MM.1S (cell line): Measurements from ENCODE around the gene MMS22L.

Experiments
- DNase-seq: peaks from one replicate; pipeline ENCODE4 v3.0.0-alpha.2; 2015
- H2AFZ ChIP-seq: fragments of 300-600 bp; sonication (generic); 2 replicates; pipeline ENCODE4 v1.6.0; 2016; ENCODE audit warnings: antibody characterized with exemption, low read length
- H3F3A ChIP-seq: fragments of 300-600 bp; sonication (generic); 2 replicates; pipeline ENCODE4 v1.6.1; 2016; ENCODE audit warnings: mild to moderate bottlenecking, antibody characterized with exemption, low read length, moderate library complexity, mixed read lengths; ENCODE audit not compliant: insufficient read depth
- H3K27ac ChIP-seq: fragments of 300-600 bp; sonication (generic); 2 replicates; pipeline ENCODE4 v1.5.1; 2016; ENCODE audit warnings: mild to moderate bottlenecking, low read length
- H3K27me3 ChIP-seq: fragments of 300-600 bp; sonication (generic); replicated peaks from 2 replicates; pipeline ENCODE4 v1.6.0; 2016; ENCODE audit warnings: low read length; ENCODE audit not compliant: insufficient read depth
- H3K36me3 ChIP-seq: fragments of 300-600 bp; sonication (generic); replicated peaks from 2 replicates; pipeline ENCODE4 v1.6.1; 2016; ENCODE audit warnings: mild to moderate bottlenecking, low read length, mixed read lengths; ENCODE audit not compliant: insufficient read depth
- H3K4me1 ChIP-seq: fragments of 300-600 bp; sonication (generic); 2 replicates; pipeline ENCODE4 v1.6.1; 2016; ENCODE audit warnings: low read length, mixed read lengths
- H3K4me2 ChIP-seq: fragments of 300-600 bp; sonication (generic); 2 replicates; pipeline ENCODE4 v1.6.0; 2016; ENCODE audit warnings: low read depth, low read length
- H3K4me3 ChIP-seq: fragments of 300-600 bp; sonication (generic); 2 replicates; pipeline ENCODE4 v1.5.1; 2016; ENCODE audit warnings: low read length, mixed read lengths
- H3K79me2 ChIP-seq: fragments of 300-600 bp; sonication (generic); 2 replicates; pipeline ENCODE4 v1.6.1; 2016; ENCODE audit warnings: mixed run types, low read length, mixed read lengths
- H3K9ac ChIP-seq: fragments of 300-600 bp; sonication (generic); 2 replicates; pipeline ENCODE4 v1.6.1; 2016; ENCODE audit warnings: low read length, mixed read lengths
- H3K9me2 ChIP-seq: fragments of 300-600 bp; sonication (generic); replicated peaks from 2 replicates; pipeline ENCODE4 v1.6.1; 2016; ENCODE audit warnings: mild to moderate bottlenecking, low read length, mixed read lengths; ENCODE audit not compliant: insufficient read depth
- H3K9me3 ChIP-seq: fragments of 300-600 bp; sonication (generic); replicated peaks from 2 replicates; pipeline ENCODE4 v1.6.1; 2016; ENCODE audit warnings: mild to moderate bottlenecking, low read length, mixed read lengths; ENCODE audit not compliant: insufficient read depth
- H4K20me1 ChIP-seq: fragments of 300-600 bp; sonication (generic); 2 replicates; pipeline ENCODE4 v1.6.1; 2016; ENCODE audit warnings: mild to moderate bottlenecking, low read length, moderate library complexity, mixed read lengths; ENCODE audit not compliant: insufficient read depth
- CTCF ChIP-seq: fragments of 300-600 bp; sonication (generic); IDR thresholded peaks from 2 replicates; pipeline ENCODE4 v1.5.1; 2016; ENCODE audit warnings: antibody characterized with exemption, low read length, mixed read lengths
- EZH2 ChIP-seq: fragments of 300-600 bp; sonication (generic); optimal IDR thresholded peaks from 2 replicates; pipeline ENCODE3; 2017; ENCODE audit warnings: low read depth, mild to moderate bottlenecking, antibody characterized with exemption, low read length, mixed read lengths
- EZH2phosphoT487 ChIP-seq: fragments of 300-600 bp; sonication (generic); IDR thresholded peaks from 2 replicates; pipeline ENCODE4 v1.6.1; 2018; ENCODE audit warnings: antibody characterized with exemption, low read length

The MMS22L gene

GRCh38 chr6:97288188-97288587 is 5.2 kb upstream of the MMS22L start:
- H3K4me2 ChIP-seq: no peak overlapping the region
- H2AFZ ChIP-seq: no peak overlapping the region
- H3K9me2 ChIP-seq: no peaks in the 10 kb centered on the region
- H3K4me3 ChIP-seq: no peak overlapping the region
- no peak for TF ChIP-seq EZH2
- no peak for TF ChIP-seq EZH2phosphoT487
- no peak for TF ChIP-seq CTCF
- no peak overlapping the region for H3K9ac ChIP-seq
- no peaks in the 10 kb centered on the region for H3K27me3 ChIP-seq
- no peak overlapping the region for H3K27ac ChIP-seq
- no peaks in the 10 kb centered on the region for H3K36me3 ChIP-seq
- H3K9me3 ChIP-seq: no peaks in the 10 kb centered on the region
- peaks cover 3% of the 10 kb centered on the region; the same call in 1 of the 2 replicates for H3K4me1 ChIP-seq
- no peak for DNase-seq
- H4K20me1 ChIP-seq: no peaks in the 10 kb centered on the region
- no peaks in the 10 kb centered on the region for H3K79me2 ChIP-seq
- H3F3A ChIP-seq: peaks cover 4% of the 10 kb centered on the region

- Histone ChIP-seq H3K4me3 (peak overlapping the region; percentile 98), H3K9ac (peak overlapping the region; percentile 97), H3K27me3 (no peaks in the 10 kb centered on the region), H3K36me3 (no peaks in the 10 kb centered on the region; the same call in 1 of the 2 replicates), H3K9me3 (no peaks in the 10 kb centered on the region), H3K4me1 (peaks cover 8% of the 10 kb centered on the region; the same call in 1 of the 2 replicates), H3K27ac (peak overlapping the region; percentile 72), H3K4me2 (peak overlapping the region; percentile 63), H3F3A (peaks cover 4% of the 10 kb centered on the region), H3K79me2 (peaks cover 48% of the 10 kb centered on the region), H2AFZ (peak overlapping the region; percentile 99), H3K9me2 (no peaks in the 10 kb centered on the region), H4K20me1 (no peaks in the 10 kb centered on the region)
- no peak for TF ChIP-seq EZH2
- TF ChIP-seq CTCF: no peak
- no peak for TF ChIP-seq EZH2phosphoT487
- peak; percentile 10 for DNase-seq
These were observed 734 bp downstream of the MMS22L start for GRCh38 chr6:97282238-97282725.

- Histone ChIP-seq H3K36me3 (peaks cover 4% of the 10 kb centered on the region; the same call in 1 of the 2 replicates), H3K4me3 (no peak overlapping the region), H2AFZ (no peak overlapping the region), H3K27ac (no peak overlapping the region), H3K9ac (no peak overlapping the region), H3K4me2 (peak overlapping the region; percentile 59; the same call in 1 of the 2 replicates), H4K20me1 (no peaks in the 10 kb centered on the region), H3K4me1 (peaks cover 8% of the 10 kb centered on the region; the same call in 1 of the 2 replicates), H3K27me3 (no peaks in the 10 kb centered on the region), H3F3A (peaks cover 4% of the 10 kb centered on the region), H3K9me3 (no peaks in the 10 kb centered on the region), H3K9me2 (no peaks in the 10 kb centered on the region), H3K79me2 (peaks cover 52% of the 10 kb centered on the region)
- TF ChIP-seq EZH2 (no peak), EZH2phosphoT487 (no peak), CTCF (no peak)
- no peak for DNase-seq
These were observed 2.2 kb downstream of the MMS22L start for GRCh38 chr6:97280766-97281165.
